Measurements from ENCODE around the gene SOSTDC1. TPM values are rescaled to one million over a fixed set of nuclear protein-coding genes. Genes with fewer than 3 reads are reported as not detected.

SOSTDC1 gene
- polyA plus RNA-seq, 1 of the 3 experiments (the other 2 are of a cell fraction), result 0.13 TPM

DNA sequence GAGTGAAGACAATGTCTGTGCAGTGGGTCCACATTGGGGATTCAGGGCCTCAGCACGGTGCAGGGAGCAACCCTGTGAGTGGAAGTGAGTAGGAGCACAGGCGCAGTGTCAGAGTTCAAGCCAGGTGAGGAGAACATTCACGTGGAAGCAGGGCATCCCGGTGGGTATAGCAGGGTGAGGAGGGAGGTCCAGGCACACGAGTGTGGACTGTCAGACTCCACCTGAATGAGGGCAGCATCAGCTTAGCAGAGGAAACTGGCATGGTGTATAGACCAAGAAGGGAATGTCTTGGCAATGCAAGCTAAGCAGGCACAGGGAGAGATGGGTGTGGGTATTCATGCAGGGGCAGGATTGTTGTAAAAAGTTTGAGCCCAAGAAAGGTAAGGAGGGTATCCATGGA lies 45.8 kb upstream of the SOSTDC1 start:
- Histone ChIP-seq H3K27ac (ENCODE audit: low read depth in 2 of 2, low read length in 1 of 2) (no peak overlapping the region), H3K4me2 (no peak overlapping the region), H3K36me3 (replicated peaks in 1 of 2; ENCODE audit: control insufficient read depth in 1 of 2, insufficient read depth in 2 of 2, low read length in 1 of 2) (no peaks in the 10 kb centered on the region), H2AFZ (ENCODE audit: low read depth) (no peak overlapping the region), H3K4me1 (ENCODE audit: control insufficient read depth in 1 of 2, insufficient read depth in 2 of 2, low read depth in 1 of 2, low read length in 1 of 2) (no peaks in the 10 kb centered on the region; a peak in 1 of 4 replicates), H3K4me3 (ENCODE audit: low read depth in 2 of 2, low read length in 1 of 2) (no peak overlapping the region), H4K20me1 (ENCODE audit: insufficient read depth) (no peaks in the 10 kb centered on the region), H3K9ac (no peak overlapping the region), H3K27me3 (ENCODE audit: insufficient read depth) (no peaks in the 10 kb centered on the region; the same call in 1 of the 2 replicates), H3K9me3 (no peaks in the 10 kb centered on the region), H3K9me2 (no peaks in the 10 kb centered on the region), H3K79me2 (ENCODE audit: insufficient read depth) (no peaks in the 10 kb centered on the region), H3F3A (replicated peaks; ENCODE audit: insufficient read depth) (no peaks in the 10 kb centered on the region)
- ChIA-PET CTCF (no interaction called here), POLR2A (no interaction called here)
- TF ChIP-seq RXRA (IDR thresholded peaks at IDR 0.05; ENCODE audit: borderline replicate concordance, low read depth), result no peak
- no peak for TF ChIP-seq TCF12 (IDR thresholded peaks at IDR 0.05)
- TF ChIP-seq, protein P1, sequence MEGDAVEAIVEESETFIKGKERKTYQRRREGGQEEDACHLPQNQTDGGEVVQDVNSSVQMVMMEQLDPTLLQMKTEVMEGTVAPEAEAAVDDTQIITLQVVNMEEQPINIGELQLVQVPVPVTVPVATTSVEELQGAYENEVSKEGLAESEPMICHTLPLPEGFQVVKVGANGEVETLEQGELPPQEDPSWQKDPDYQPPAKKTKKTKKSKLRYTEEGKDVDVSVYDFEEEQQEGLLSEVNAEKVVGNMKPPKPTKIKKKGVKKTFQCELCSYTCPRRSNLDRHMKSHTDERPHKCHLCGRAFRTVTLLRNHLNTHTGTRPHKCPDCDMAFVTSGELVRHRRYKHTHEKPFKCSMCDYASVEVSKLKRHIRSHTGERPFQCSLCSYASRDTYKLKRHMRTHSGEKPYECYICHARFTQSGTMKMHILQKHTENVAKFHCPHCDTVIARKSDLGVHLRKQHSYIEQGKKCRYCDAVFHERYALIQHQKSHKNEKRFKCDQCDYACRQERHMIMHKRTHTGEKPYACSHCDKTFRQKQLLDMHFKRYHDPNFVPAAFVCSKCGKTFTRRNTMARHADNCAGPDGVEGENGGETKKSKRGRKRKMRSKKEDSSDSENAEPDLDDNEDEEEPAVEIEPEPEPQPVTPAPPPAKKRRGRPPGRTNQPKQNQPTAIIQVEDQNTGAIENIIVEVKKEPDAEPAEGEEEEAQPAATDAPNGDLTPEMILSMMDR (IDR thresholded peaks at IDR 0.05), result no peak
- TF ChIP-seq MXI1 (IDR thresholded peaks at IDR 0.05; ENCODE audit: low read depth, low read length), result no peak
- TF ChIP-seq GATA2 (CRISPR knock-in tag; IDR thresholded peaks at IDR 0.05), result no peak
- no peak for TF ChIP-seq SIN3A (IDR thresholded peaks at IDR 0.05; ENCODE audit: borderline replicate concordance, low read depth, low read length)
- no peak for TF ChIP-seq ELF1 (IDR thresholded peaks at IDR 0.05)
- no peak for TF ChIP-seq FOXJ3 (CRISPR knock-in tag; IDR thresholded peaks at IDR 0.05)
- TF ChIP-seq POLR2AphosphoS5 (IDR thresholded peaks at IDR 0.05; ENCODE audit: low read depth, low read length), result no peak
- TF ChIP-seq FOXM1 (IDR thresholded peaks at IDR 0.05; ENCODE audit: low read depth), result no peak
- TF ChIP-seq JUND (IDR thresholded peaks at IDR 0.05), result no peak
- TF ChIP-seq, protein P2, sequence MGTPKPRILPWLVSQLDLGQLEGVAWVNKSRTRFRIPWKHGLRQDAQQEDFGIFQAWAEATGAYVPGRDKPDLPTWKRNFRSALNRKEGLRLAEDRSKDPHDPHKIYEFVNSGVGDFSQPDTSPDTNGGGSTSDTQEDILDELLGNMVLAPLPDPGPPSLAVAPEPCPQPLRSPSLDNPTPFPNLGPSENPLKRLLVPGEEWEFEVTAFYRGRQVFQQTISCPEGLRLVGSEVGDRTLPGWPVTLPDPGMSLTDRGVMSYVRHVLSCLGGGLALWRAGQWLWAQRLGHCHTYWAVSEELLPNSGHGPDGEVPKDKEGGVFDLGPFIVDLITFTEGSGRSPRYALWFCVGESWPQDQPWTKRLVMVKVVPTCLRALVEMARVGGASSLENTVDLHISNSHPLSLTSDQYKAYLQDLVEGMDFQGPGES (IDR thresholded peaks at IDR 0.05; ENCODE audit: low read depth, low read length), result no peak
- TF ChIP-seq NFIC (IDR thresholded peaks at IDR 0.05; ENCODE audit: borderline replicate concordance), result no peak
- DNase-seq, result no peak
- WGBS (ENCODE audit: low lambda C conversion rate), result 7% methylated on average over 5 of the region's 5 CpGs

DNA sequence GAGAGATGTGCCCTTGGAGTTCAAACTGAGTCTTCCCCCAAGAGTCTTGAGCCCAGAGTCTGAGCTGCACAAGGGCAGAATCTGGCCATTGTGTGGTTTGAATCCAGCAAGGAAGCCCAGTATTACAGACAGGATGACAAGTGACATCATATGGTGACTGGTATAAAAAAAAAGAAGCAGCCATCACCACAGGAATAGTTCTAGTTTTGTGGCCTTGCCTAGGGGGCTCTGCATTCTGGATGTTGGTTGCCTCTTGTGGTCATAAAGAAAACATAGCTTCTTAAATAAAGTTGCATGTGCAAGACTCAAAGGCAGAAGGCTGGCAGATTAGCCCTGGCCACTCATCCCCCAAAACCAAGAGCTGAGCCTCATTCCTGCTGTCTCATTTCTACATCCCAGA lies 44.3 kb upstream of the SOSTDC1 start:
- Histone ChIP-seq H3K4me2 (no peak overlapping the region), H4K20me1 (ENCODE audit: insufficient read depth) (no peaks in the 10 kb centered on the region), H3K79me2 (ENCODE audit: insufficient read depth) (no peaks in the 10 kb centered on the region), H3K36me3 (replicated peaks in 1 of 2; ENCODE audit: control insufficient read depth in 1 of 2, insufficient read depth in 2 of 2, low read length in 1 of 2) (no peaks in the 10 kb centered on the region), H3K9me3 (no peaks in the 10 kb centered on the region), H3K9me2 (no peaks in the 10 kb centered on the region), H3K9ac (no peak overlapping the region), H3K27ac (ENCODE audit: low read depth in 2 of 2, low read length in 1 of 2) (no peak overlapping the region), H3K4me3 (ENCODE audit: low read depth in 2 of 2, low read length in 1 of 2) (no peak overlapping the region), H3K4me1 (ENCODE audit: control insufficient read depth in 1 of 2, insufficient read depth in 2 of 2, low read depth in 1 of 2, low read length in 1 of 2) (no peaks in the 10 kb centered on the region; a peak in 1 of 4 replicates), H2AFZ (ENCODE audit: low read depth) (no peak overlapping the region), H3K27me3 (ENCODE audit: insufficient read depth) (no peaks in the 10 kb centered on the region; the same call in 1 of the 2 replicates), H3F3A (replicated peaks; ENCODE audit: insufficient read depth) (no peaks in the 10 kb centered on the region)
- DNase-seq, result no peak
- ChIA-PET CTCF (interaction anchor here (0.6 to 0.7 kb wide), 2 partner anchors 52 to 1371 kb away, joined by 3 read pairs; no protein-coding TSS in a partner anchor), POLR2A (no interaction called here)
- TF ChIP-seq, protein P1 (IDR thresholded peaks at IDR 0.05), result no peak
- TF ChIP-seq RCOR1 (IDR thresholded peaks at IDR 0.05; ENCODE audit: low read length) (no peak), RFX5 (IDR thresholded peaks at IDR 0.05; ENCODE audit: low read length) (no peak), EZH2phosphoT487 (IDR thresholded peaks at IDR 0.05; ENCODE audit: borderline replicate concordance, low read depth) (no peak), RXRA (IDR thresholded peaks at IDR 0.05; ENCODE audit: borderline replicate concordance, low read depth) (no peak), MEF2A (IDR thresholded peaks at IDR 0.05; ENCODE audit: borderline replicate concordance, low read depth) (no peak), POLR2AphosphoS5 (IDR thresholded peaks at IDR 0.05; ENCODE audit: low read depth, low read length) (no peak), FOXM1 (IDR thresholded peaks at IDR 0.05; ENCODE audit: low read depth) (no peak)
- TF ChIP-seq, protein P3, sequence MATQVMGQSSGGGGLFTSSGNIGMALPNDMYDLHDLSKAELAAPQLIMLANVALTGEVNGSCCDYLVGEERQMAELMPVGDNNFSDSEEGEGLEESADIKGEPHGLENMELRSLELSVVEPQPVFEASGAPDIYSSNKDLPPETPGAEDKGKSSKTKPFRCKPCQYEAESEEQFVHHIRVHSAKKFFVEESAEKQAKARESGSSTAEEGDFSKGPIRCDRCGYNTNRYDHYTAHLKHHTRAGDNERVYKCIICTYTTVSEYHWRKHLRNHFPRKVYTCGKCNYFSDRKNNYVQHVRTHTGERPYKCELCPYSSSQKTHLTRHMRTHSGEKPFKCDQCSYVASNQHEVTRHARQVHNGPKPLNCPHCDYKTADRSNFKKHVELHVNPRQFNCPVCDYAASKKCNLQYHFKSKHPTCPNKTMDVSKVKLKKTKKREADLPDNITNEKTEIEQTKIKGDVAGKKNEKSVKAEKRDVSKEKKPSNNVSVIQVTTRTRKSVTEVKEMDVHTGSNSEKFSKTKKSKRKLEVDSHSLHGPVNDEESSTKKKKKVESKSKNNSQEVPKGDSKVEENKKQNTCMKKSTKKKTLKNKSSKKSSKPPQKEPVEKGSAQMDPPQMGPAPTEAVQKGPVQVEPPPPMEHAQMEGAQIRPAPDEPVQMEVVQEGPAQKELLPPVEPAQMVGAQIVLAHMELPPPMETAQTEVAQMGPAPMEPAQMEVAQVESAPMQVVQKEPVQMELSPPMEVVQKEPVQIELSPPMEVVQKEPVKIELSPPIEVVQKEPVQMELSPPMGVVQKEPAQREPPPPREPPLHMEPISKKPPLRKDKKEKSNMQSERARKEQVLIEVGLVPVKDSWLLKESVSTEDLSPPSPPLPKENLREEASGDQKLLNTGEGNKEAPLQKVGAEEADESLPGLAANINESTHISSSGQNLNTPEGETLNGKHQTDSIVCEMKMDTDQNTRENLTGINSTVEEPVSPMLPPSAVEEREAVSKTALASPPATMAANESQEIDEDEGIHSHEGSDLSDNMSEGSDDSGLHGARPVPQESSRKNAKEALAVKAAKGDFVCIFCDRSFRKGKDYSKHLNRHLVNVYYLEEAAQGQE (IDR thresholded peaks at IDR 0.05; ENCODE audit: low read depth, low read length), result no peak

Measured in SK-N-SH (cell line).